ENCODE measurements around the gene SIM2. TPM values are rescaled to one million over a fixed set of nuclear protein-coding genes. Genes with fewer than 3 reads are reported as not detected.

SIM2 gene
- total RNA-seq, 1 experiment from 2014 or later: not detected

DNA sequence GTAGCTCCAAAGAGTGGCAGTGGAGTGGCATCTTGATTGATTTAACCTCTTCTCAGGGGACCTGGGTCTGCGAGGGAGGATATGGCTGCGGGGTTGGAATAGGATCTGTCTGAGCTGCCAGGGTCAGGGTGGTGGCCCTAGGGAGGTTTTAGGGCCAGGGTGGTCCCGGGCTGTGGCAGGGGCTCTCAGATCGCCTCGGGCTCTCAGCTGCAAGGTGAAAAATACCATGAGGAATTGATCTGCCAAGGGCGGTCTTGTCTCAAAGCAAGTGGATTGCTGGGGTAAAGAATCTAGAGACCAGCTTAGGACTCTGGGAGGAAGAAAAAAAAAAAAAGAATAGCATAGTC, 3.7 kb downstream of the SIM2 start:
- no peak overlapping the region for H4K5ac ChIP-seq (ENCODE audit: insufficient read length, low read depth, low read length)
- H3K4me1 ChIP-seq (ENCODE audit: insufficient read depth, low read length): 0 out of 2 replicates have a peak, but pooled peaks cover 2% of the 10 kb centered on the region

More for the DNA sequence above, 3.7 kb downstream of the SIM2 start:
- no peaks in the 10 kb centered on the region for H3K9me3 ChIP-seq (ENCODE audit: control insufficient read depth, low read depth, low read length)
- WGBS (ENCODE audit: extremely low coverage, insufficient read length, low lambda C conversion rate): no CpG with 5 or more reads among the region's 6 CpGs
- H2BK120ac ChIP-seq (ENCODE audit: low read depth, low read length, poor library complexity, severe bottlenecking): no peak overlapping the region
- no peak overlapping the region for H3K23ac ChIP-seq (ENCODE audit: insufficient read length, low read depth, low read length)
- no peak overlapping the region for H3K56ac ChIP-seq (ENCODE audit: insufficient read length, low read depth, low read length)
- no peak overlapping the region for H3K4ac ChIP-seq (ENCODE audit: low read depth, low read length)
- H3K14ac ChIP-seq (ENCODE audit: insufficient read depth, low read length): no peak overlapping the region
- H4K20me1 ChIP-seq (ENCODE audit: control insufficient read depth, insufficient read depth, insufficient read length): peaks cover 2% of the 10 kb centered on the region
- H4K91ac ChIP-seq (ENCODE audit: insufficient read length, low read depth, low read length): no peak overlapping the region
- H2BK20ac ChIP-seq (ENCODE audit: low read depth, low read length, poor library complexity, severe bottlenecking): no peak overlapping the region
- no peak overlapping the region for H2BK15ac ChIP-seq (ENCODE audit: low read depth, low read length)
- Mint-ChIP-seq H3K36me3 (ENCODE audit: insufficient read depth in 1 of 3, low read depth in 3 of 3) (peaks cover 0 to 2% (median 1%) of the 10 kb centered on the region in 3 experiments; a peak in 3 of 7 replicates), H3K27me3 (ENCODE audit: low read depth) (peaks cover 98% of the 10 kb centered on the region), H3K9me3 (peaks cover 4 to 14% of the 10 kb centered on the region in 2 experiments; a peak in 3 of 5 replicates), H3K4me3 (peak overlapping the region in 1 of 2 experiments; percentile 73; a peak in 3 of 5 replicates), H3K4me1 (peaks cover 31 to 56% of the 10 kb centered on the region in 2 experiments), H3K27ac (no peak overlapping the region)
- H2BK5ac ChIP-seq (ENCODE audit: insufficient read length, low read length): no peak overlapping the region
- H2AK5ac ChIP-seq (ENCODE audit: insufficient read length, low read length): no peak overlapping the region
- no peak overlapping the region for H3K9ac ChIP-seq (ENCODE audit: extremely low read depth, insufficient read length, low read length)
- no peaks in the 10 kb centered on the region for H3K79me1 ChIP-seq (ENCODE audit: insufficient read depth, low read depth, low read length, poor library complexity, severe bottlenecking)
- no peak for DNase-seq
- TF ChIP-seq, protein P1, sequence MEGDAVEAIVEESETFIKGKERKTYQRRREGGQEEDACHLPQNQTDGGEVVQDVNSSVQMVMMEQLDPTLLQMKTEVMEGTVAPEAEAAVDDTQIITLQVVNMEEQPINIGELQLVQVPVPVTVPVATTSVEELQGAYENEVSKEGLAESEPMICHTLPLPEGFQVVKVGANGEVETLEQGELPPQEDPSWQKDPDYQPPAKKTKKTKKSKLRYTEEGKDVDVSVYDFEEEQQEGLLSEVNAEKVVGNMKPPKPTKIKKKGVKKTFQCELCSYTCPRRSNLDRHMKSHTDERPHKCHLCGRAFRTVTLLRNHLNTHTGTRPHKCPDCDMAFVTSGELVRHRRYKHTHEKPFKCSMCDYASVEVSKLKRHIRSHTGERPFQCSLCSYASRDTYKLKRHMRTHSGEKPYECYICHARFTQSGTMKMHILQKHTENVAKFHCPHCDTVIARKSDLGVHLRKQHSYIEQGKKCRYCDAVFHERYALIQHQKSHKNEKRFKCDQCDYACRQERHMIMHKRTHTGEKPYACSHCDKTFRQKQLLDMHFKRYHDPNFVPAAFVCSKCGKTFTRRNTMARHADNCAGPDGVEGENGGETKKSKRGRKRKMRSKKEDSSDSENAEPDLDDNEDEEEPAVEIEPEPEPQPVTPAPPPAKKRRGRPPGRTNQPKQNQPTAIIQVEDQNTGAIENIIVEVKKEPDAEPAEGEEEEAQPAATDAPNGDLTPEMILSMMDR (conservative IDR thresholded peaks at IDR 0.05): no peak
- no peak overlapping the region for H2BK12ac ChIP-seq (ENCODE audit: insufficient read length, low read depth, low read length)
- no peak overlapping the region for H3K27ac ChIP-seq (ENCODE audit: insufficient read length, low read depth, low read length)
- no peak overlapping the region for H4K8ac ChIP-seq (replicated peaks; ENCODE audit: insufficient read length, low read depth, low read length)
- H3K18ac ChIP-seq (ENCODE audit: insufficient read length, low read depth, low read length): no peak overlapping the region
- H3K23me2 ChIP-seq (ENCODE audit: insufficient read length, low read depth, low read length, poor library complexity, severe bottlenecking): peaks cover 7% of the 10 kb centered on the region
- no peak overlapping the region for H3K4me2 ChIP-seq (ENCODE audit: insufficient read depth, insufficient read length, low read length)
- no peaks in the 10 kb centered on the region for H3K79me2 ChIP-seq (ENCODE audit: insufficient read depth, low read length)
- H2AFZ ChIP-seq (ENCODE audit: low read length): no peak overlapping the region
- peaks cover 98% of the 10 kb centered on the region for H3K27me3 ChIP-seq (ENCODE audit: insufficient read depth, low read length)
- H3T11ph ChIP-seq (ENCODE audit: low read length): no peak overlapping the region

Measured in H9 (cell line).